ENCODE data around the gene SYCE3.

The SYCE3 gene

DNA sequence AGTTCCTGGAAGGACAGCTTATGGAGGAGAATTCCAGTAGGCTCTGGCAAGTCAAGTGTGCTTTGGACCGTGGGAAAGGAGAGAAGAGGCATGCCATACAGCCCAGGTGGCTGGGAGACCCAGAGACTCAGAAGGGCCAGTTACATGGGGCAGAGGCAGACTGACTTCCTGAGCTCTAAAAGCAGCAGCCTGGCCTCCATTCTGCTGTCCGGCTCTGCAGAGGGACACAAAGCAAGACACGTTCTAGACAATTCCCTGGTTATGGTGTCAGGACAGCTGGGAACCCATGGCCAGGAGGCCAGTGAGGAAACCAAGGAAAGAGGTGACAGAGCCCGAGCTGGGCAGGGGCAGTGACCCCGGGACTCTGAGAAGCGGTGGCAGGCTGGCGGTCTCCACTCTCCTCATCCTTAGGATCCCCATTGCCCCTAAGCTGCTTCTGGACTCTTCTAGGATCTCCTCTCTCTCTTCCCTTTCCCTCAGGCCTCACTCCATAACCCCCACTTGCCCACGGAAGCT lies 12.8 kb upstream of the SYCE3 start:
- DNase-seq (ENCODE audit: low read depth) = no peak

DNA sequence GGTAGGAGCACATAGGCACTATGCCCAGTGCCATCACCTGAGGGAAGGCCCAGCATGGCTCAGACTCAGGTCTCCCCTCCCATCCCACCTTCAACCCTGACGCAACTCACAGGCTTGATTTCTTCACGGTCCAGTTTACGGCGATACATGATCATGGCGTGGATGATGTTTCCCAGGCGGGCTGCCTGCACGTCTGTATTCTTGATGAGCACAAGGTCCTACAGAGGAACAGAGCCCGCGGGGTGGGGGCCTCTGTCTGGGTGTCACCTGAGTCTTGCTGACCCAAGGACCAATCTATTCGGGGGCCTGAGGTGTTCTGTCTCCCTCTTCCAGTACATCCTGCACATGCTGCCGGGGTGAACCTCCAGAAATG lies 11.7 kb upstream of the SYCE3 start:
- DNase-seq (ENCODE audit: low read depth) = no peak

DNA sequence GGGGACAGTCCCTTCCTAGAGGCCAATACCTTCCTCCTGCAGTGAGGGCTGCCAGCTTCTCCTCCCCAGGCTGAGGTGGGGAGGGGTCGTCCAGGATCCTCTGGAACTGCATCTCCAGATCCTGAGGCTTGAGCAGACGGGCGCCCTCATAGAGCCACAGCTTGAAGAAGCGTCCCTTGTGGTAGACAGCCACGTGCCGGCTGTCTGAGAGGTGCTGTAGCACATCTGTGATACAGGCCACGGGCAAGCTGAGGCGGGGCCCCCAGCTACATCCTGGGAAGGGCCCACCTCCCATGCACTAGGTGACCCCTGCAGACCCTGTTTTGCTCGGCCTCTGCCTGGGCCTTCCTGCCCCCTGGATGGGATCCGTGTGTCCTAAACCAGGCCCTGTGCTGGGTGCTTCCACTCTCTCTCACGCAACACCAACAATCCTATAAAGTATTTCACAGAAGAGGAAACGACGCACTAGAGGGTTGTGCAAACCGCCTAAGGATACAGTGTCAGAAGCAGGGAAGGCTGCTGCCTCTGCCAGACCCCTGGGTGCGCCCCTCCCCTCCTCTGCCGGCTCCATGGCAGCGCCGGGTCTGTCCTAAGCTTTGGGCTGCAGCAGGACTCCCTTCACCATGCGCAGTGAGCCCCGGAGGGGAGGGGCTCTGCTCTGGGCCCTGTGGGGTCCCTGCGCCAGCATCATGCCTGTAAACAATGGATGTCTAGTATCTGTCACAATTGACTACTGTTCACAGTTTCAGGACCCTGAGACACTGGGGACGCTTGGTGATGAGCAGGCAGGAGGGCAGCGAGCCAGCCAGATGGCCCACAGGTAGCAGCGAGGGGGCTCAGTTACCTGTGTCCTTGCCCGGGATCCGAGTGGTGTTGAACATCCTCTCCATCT lies 11.0 kb upstream of the SYCE3 start:
- DNase-seq (ENCODE audit: low read depth) = no peak

DNA sequence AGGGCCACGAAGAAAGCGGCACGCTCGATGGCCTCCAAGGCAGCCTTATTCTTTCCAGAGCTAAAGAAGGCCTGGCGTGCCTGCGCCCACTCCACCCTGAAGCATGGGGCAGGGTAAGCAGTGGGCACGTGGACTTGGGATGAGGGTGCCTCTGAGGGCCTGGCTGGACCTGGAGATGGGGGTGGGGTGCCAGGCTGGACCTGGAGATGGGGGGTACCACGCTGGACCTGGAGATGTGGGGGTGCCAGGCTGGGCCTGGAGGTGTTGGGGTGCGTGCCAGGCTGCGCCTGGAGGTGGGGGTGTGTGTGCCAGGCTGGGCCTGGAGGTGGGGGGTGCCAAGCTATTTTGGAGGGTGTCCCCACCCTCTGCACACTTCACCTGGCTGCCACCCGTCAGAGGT lies 10.2 kb upstream of the SYCE3 start:
- DNase-seq (ENCODE audit: low read depth) = no peak

DNA sequence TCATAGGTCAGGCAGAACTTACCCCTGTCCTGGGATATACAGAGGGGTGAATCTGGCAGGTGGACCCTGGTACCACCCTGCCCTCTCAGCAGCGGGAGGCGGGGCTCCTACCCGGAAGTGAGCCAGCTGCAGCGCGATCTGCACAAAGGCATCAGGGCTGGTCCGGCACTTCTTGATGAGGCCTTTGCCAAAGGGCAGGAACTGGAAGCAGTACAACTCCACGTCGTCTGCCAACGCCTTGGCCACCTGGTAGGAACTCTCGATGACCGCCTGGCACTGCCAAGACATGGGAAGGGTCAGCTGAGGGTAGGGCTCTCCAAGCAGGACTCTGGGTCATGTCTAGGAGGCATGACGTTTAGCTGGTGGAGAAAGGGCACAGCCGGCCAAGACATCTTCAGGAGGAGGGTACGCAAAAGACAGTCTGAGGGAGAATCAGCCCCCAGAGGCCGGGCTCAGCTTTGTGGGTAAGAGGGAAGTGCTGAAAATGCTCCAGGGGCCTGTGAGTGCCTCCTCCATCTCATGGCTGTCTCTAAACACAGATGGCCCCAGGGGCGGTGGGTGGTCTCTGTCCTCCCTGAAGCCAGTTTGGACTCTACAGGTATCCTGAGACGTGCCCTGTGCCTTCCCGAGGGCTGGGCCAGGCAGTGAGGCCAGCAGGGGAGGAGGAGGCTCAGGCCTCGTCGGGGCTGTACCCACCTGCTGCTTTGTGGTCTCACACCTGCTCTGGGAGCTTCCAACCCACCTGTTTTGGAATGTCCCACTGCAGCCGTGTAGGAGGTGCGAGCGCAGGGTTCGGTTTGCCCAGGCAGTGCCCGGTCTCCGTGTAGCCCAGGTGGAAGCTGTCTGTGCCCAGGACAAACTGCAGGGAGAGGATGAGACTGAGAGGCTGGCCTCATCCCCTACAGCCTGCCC lies 8.8 kb upstream of the SYCE3 start:
- DNase-seq (ENCODE audit: low read depth) = no peak

DNA sequence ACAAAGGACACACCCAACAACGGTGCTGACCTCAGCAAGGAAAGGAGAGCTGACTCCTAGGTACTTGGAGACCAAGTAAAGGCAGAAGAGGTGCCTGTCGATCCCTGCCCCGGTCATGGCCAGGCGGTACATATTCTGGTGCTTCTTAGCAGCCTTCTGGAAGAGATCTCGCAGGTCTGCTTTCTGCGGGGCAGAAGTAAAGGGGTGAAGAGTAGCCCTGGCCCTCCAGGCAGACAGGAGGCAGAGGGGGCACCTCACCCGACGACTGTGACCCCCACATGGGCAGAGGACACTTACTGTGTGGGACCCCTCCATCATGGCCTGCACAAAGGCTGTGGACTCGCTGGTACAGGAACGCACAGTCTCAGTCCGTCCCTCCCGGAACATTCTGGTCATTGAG lies 8.1 kb upstream of the SYCE3 start:
- no peak for DNase-seq (ENCODE audit: low read depth)

DNA sequence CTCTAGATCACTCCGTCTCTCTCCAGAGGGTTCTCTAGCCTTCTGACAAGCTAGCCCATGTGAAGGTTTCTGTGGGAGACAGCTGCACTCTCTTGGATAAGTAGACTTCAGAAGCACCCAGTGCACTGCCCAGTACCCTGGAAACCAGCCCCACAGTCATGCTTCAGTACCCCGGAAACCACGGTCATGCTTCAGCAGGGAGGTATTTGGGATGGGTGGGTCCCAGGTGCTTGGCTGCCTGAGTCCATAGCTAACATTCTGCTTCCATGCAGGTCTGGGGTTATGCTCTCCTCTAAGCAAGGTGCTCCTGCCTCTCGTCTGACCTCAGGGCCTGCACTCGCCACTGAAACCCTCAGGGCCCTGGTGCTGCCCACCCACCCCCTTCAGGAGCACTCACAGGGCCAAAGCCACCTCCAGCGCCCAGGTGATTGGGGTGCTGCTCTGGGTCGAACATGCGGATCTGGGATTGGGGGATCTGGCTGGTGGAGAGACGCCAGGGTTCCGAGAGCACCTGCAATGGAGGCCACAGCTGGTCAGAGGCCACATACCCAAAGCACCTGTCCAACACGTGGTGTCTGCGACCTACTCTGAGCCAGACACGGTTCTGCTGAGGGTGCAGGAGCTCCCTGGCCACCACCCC lies 7.3 kb upstream of the SYCE3 start:
- DNase-seq (ENCODE audit: low read depth) = no peak

DNA sequence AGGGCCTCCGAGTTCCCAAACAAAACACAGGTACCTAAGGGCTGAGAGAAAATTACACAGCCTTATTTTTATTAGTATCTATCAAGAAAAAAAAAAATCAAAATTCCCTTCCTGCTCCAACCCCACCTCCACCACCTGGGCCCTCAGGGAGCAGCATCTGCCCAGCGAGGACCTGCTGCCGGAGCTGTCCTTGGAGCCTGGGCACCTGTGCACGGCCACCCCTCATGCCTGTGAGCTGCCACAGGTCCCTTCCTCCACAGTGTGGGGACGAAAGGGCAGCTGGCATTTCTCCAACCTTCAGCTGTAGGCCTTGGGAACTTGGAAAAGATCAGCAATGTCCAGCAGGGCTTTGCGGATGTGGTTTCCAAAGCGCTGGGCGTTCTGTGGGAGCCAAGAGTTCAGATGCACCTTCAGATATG lies 6.3 kb upstream of the SYCE3 start:
- no peak for DNase-seq (ENCODE audit: low read depth)

DNA sequence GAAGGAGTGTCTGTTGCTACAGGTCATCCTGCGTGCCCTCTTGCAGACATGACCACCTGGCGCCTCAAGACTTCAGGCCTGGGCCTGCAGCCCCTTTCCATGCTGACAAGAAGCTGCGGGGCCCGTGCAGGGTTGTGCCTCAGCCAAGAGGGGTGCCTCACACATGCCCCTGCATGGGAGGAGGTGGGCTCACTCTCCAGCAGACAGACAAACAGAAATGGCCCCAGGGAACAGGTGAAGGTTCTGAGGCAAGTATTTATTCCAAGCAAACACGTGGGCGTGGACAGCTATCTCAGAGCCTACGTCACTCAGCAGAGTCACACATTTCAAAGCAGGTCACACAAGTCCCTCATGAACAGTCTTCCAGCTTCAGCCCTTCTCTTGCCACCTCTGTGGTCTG lies 5.9 kb upstream of the SYCE3 start:
- DNase-seq (ENCODE audit: low read depth) = no peak

DNA sequence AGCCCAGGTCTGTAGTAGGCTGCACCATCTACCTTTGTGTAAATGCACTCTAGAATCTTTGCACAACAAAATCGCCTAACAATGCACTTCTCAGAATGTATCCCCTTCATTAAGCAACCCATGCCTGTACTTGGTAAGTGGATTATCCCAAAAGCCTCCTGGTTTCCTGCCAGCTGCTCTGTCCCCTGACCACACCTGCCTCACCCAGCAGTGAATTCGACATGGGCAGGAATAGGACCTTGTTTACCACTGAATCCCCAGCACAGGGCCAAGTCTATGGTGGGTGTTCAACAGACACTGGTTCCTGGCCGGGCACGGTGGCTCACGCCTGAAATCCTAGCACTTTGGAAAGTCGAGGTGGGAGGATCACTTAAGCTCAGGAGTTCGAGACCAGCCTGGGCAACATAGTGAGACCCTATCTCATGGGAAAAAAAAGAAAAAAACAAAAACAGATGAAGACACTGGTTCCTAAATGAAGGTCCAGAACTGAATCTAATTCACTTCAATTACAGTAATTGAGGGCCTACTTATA lies 5.1 kb upstream of the SYCE3 start:
- no peak for DNase-seq (ENCODE audit: low read depth)

DNA sequence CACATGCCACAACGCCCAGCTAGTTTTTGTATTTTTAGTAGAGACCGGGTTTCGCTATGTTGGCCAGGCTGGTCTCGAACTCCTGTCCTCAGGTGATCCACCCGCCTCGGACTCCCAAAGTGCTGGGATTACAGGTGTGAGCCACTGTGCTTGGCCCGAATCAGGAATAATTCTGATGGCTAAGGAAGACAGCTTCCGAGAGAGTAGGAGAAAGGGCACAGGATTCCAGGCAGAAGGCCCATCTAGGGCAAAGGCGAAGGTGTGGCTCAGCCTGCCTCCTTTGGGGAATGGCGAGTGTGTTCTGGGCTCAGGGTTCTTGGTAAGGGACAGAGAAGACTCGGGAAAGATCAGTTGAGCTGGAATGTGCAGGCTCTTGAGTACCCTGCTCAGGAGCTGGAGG lies 1.6 kb upstream of the SYCE3 start:
- no peak for DNase-seq (ENCODE audit: low read depth)

DNA sequence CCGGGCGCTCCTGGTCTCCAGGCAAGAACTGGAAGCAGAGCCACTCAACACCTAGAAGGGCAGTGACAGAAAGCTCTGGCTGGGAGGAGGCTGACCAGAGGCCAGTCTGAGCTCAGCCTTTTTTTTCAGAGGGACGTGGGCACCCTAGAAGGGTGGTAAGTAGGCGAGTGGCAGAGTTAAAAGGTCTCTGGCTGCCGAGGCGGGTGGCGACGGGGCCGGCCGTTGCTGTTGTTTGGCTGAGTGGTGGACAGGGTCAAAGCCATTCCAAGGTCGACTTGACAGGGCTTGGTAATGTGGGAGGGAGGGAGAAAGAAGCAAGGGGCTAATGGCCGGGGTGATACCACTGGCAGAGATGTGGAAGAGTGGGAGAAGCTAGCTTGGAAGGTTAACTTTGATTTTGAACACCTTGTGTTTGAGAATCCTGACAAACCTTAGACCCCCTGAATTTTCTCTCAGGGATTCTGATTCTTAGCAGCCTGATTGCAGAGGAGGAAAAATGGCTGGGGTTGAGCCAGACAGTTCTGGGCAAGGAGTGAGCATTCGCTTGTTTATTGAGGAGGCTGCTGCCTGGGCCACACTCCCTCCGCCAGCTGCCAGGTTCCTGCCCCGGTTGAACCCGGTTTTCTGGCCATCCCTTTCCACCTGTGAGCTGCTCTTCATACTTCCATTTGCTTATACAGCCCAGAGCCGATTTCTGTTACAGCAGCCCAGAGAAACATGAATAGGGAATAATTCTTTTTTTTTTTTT lies 868 bp upstream of the SYCE3 start:
- DNase-seq (ENCODE audit: low read depth) = no peak

DNA sequence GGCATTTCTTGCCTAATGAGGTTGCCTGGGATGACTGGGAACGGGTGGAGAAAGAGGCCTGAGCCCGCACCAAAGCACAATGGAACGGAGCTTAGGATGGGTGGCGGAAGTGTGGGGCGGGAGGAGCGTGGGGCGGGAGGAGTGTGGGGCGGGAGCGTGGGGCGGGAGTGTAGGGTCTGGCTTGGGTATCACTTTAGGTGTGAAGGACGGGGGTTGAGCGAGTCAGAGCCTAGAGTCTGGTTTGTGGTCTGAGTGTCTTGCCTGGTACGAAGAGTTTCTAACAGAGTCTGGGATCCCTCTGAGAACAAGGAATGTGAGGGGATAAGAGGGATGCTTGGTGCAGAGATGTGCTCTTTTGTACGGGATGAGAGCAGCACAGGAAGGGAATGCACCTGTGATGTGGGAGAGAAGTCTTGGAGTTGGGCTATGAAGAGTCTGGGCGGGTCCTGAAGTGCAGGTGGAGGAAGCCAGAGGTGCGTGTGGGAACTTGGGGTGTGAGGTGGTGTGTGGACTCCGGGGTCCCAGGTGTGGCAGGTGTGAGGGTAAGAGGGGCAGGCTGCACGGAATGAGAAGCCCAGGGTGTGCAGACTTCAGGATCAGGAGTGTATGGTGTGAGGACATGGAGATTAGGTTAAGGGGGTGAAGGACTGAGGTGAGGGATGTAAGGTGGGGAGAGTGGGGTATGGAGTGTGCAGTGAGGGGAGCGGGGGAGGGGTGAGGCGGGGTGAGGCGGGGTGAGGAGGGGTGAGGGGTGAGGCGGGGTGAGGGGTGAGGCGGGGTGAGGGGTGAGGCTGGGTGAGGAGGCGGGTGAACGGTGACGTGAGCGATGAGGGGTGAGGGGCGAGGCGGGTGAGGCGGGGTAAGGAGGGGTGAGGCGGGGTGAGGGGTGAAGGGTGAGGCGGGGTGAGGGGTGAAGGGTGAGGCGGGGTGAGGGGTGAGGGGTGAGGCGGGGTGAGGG lies 1.0 kb downstream of the SYCE3 start:
- no peak for DNase-seq (ENCODE audit: low read depth)

DNA sequence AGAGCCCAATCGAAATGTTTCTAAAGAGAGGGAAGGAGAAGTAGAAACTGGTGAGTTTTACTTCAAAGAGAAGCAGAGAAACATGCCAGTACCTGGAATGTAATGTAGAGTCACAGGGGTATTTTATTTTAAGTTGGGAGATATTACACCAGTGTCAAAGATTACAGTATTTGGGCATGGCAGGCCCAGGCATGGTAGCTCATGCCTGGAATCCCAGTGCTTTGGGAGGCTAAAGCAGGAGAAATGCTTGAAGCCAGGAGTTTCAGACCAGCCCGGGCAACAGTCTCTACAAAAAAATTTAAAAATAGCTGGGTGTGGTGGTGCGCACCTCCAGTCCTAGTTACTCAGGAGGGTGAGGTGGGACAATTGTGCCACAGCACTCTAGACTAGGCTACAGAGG lies 2.7 kb downstream of the SYCE3 start:
- no peak for DNase-seq (ENCODE audit: low read depth)

DNA sequence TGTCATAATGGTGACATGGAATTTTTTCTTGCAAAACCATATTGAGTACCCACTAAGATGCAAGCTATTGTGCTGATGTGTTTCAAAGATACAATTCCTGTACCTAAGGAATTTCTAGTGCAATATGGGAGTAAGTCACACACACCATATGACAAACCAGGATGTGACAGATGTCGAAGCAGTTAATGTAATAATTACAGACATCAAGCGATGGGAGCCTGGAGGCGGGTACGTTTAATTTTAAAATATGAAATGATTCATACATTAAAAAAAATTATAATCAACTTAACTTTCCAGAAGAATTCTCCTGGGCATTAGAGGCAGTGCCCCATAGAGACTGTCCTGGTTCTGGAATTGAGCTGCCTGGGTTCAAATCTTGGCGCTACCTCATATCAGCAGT lies 6.0 kb downstream of the SYCE3 start:
- DNase-seq (ENCODE audit: low read depth) = no peak

DNA sequence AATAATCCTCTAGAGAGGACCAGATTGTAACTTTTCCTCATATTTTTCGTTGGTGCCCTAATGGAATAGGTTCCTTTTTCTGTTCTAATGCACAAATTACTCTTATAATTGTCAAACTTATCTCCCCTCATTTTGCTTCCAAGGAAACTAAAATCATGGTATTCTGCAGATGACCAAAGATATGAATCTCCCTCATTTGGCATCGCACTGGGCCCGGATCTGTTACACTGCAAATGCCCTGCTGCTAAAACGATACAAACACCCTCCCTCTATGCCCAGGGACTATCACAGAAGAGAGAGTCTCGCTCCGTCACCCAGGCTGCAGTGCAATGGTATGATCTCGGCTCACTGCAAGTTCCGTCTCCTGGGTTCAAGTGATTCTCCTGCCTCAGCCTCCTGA lies 9.4 kb downstream of the SYCE3 start:
- DNase-seq (ENCODE audit: low read depth) = no peak

DNA sequence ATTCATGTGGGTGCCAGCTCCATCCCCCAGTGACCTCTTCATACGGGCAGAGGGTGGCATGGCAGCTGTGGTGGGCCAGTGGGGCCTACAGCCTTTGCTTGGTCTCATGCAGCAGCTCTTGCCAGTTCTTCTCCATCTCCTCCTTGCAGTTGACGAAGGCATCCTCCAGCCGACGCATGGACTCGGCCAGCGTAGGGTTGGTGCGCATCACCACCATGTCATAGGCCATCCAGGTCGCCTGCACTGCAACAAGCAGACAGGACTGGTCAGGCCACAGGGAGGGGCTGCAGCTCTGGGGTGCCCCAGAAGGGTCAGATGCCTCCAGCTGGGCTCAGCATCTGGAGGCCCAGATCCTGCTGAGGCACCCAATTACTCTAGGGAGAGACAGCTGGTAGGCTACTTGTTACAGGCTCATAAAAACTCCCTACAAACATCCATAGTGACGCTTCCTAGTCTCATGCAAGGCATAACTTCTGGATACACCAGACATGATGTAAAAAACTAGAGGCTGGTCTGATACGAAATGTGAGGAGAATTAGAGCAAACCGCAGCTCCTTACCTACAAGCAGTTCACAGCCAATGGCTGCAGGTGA lies 11.5 kb downstream of the SYCE3 start:
- no peak for DNase-seq (ENCODE audit: low read depth)

DNA sequence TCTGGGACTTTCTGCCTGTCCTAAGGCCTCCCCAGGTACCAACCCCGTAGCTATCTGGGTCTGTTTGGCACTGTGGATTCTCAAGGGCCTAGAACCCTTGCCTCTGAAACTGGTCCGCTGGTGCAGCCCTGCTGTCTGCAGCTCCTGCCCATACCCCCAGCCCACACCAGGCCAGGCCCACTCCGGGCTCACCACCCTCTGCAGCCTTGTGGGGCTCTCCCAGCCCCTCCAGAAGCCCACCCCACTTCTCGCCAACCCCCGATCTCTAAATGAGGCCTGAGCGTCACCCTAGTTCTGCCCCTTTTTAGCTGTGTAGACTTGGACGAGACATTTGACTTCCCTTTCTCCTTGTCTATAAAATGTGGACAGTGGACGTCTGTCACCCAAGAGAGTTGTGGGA lies 12.3 kb downstream of the SYCE3 start:
- DNase-seq (ENCODE audit: low read depth) = no peak

DNA sequence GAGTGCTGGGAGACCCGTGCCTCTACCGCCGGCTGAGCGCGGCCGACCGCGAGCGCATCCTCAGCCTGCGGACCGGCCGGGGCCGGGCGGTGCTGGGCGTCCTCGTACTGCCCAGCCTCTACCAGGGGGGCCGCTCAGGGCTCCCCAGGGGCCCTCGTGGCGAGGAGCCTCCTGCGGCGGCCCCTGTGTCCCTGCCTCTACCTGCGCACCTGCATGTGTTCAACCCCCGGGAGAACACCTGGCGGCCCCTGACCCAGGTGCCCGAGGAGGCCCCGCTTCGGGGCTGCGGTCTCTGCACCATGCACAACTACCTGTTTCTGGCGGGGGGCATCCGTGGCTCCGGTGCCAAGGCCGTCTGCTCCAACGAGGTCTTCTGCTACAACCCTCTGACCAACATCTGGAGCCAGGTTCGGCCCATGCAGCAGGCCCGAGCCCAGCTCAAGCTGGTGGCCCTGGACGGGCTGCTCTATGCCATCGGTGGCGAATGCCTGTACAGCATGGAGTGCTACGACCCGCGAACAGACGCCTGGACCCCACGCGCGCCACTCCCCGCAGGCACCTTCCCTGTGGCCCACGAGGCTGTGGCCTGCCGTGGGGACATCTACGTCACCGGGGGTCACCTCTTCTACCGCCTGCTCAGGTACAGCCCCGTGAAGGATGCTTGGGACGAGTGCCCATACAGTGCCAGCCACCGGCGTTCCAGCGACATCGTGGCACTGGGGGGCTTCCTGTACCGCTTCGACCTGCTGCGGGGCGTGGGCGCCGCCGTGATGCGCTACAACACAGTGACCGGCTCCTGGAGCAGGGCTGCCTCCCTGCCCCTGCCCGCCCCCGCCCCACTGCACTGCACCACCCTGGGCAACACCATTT lies 13.6 kb downstream of the SYCE3 start:
- DNase-seq (ENCODE audit: low read depth) = no peak
